HG03175 (cell line): ENCODE results near the gene DBR1.
"Not testable (repeated sequence)": the region's sequence is repeated elsewhere in the genome, so short reads cannot be mapped to it uniquely, and the experiment has no call there.

Experiments used
- ATAC-seq: cut with Tn5 transposase; IDR thresholded peaks from one replicate; pipeline ENCODE4 v1.9.1; 2021; ENCODE audit warnings: mild to moderate bottlenecking, moderate library complexity; ENCODE audit not compliant: unreplicated experiment

The DBR1 gene

GRCh38 chr3:138186803-138187295 is 12.1 kb upstream of the DBR1 start:
- peak; percentile 90 for ATAC-seq

- no peak for ATAC-seq
Observed at GRCh38 chr3:138186221-138186620, 11.5 kb upstream of the DBR1 start.

- no peak for ATAC-seq
Observed at GRCh38 chr3:138184994-138185393, 10.3 kb upstream of the DBR1 start.

GRCh38 chr3:138180375-138181029 is 5.8 kb upstream of the DBR1 start:
- peak; percentile 82 for ATAC-seq

- ATAC-seq: peak; percentile 5
Observed at GRCh38 chr3:138173769-138174420, 826 bp downstream of the DBR1 start.

- ATAC-seq: no peak
Observed at GRCh38 chr3:138172625-138173024, 2.1 kb downstream of the DBR1 start.

GRCh38 chr3:138165061-138165460 is 9.7 kb downstream of the DBR1 start:
- ATAC-seq: no peak

GRCh38 chr3:138157743-138158142 is 17.0 kb downstream of the DBR1 start:
- no peak for ATAC-seq

- ATAC-seq: no peak
Observed at GRCh38 chr3:138154534-138154933, 20.2 kb downstream of the DBR1 start.

- ATAC-seq: no peak
Observed at GRCh38 chr3:138148503-138148902, 26.2 kb downstream of the DBR1 start.

- ATAC-seq: not testable (repeated sequence)
Observed at GRCh38 chr3:138142181-138142580, 32.5 kb downstream of the DBR1 start.

GRCh38 chr3:138140940-138141339 is 33.8 kb downstream of the DBR1 start:
- no peak for ATAC-seq

- no peak for ATAC-seq
Observed at GRCh38 chr3:138139691-138140090, 35.0 kb downstream of the DBR1 start.

- no peak for ATAC-seq
Observed at GRCh38 chr3:138137861-138138260, 36.9 kb downstream of the DBR1 start.

GRCh38 chr3:138136201-138136600 is 38.5 kb downstream of the DBR1 start:
- no peak for ATAC-seq

GRCh38 chr3:138135833-138136194 is 38.9 kb downstream of the DBR1 start:
- no peak for ATAC-seq

GRCh38 chr3:138135146-138135832 is 39.4 kb downstream of the DBR1 start:
- no peak for ATAC-seq

- ATAC-seq: no peak
Observed at GRCh38 chr3:138132239-138132638, 42.5 kb downstream of the DBR1 start, which contains the start of gene A4GNT. TSS of gene A4GNT (minus strand) at chr3:138132390. CDS start at chr3:138131256, 1,134 bp downstream.

- ATAC-seq: no peak
Observed at GRCh38 chr3:138127636-138128365, 46.9 kb downstream of the DBR1 start.

- ATAC-seq: no peak
Observed at GRCh38 chr3:138125548-138126221, 49.0 kb downstream of the DBR1 start.
